ENCODE results near the gene RELT.

Gene RELT

DNA sequence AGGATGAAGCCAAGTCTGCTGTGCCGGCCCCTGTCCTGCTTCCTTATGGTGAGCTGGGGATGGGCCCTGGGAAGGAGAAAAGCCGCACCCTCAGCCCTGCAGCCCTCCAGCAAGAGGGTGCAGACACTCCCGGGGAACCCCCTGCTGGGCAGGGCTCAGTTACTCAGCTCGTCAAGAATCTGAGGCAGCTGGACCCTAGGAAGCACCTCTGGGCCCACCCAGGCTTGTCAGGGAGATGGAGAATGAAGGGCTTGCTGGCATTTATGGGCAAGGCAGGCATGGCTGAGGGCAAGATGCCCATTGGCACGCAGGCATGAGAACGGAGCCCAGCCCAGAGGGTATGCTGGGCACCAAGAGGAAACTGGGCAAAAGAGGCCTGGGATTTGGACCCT is 12.9 kb downstream of the RELT start:
- peaks cover 25% of the 10 kb centered on the region for H3K79me1 ChIP-seq (ENCODE audit: low read depth, low read length)
- no peaks in the 10 kb centered on the region for H3K27me3 ChIP-seq (ENCODE audit: control insufficient read depth in 3 of 3, insufficient read depth in 3 of 3, low read depth in 1 of 3, low read length in 3 of 3)
- peaks cover 17 to 19% of the 10 kb centered on the region in 2 donors for H3K4me1 ChIP-seq (ENCODE audit: control insufficient read depth in 2 of 2, insufficient read depth in 1 of 2, low read depth in 1 of 2, low read length in 2 of 2)
- H3K14ac ChIP-seq (ENCODE audit: low read length): no peak overlapping the region
- no peak overlapping the region for H4K8ac ChIP-seq (ENCODE audit: low read depth, low read length)
- no peak overlapping the region for H3K4me2 ChIP-seq (ENCODE audit: insufficient read depth, low read length, poor library complexity, severe bottlenecking)
- no peak overlapping the region for H2BK12ac ChIP-seq (ENCODE audit: low read length)
- WGBS, 2 donors (ENCODE audit: extremely low coverage in 2 of 2, insufficient read length in 2 of 2, insufficient replicate concordance in 1 of 2): no CpG with 5 or more reads among the region's 6 CpGs
- H2BK120ac ChIP-seq (ENCODE audit: low read depth, low read length): no peak overlapping the region
- H2BK15ac ChIP-seq (ENCODE audit: low read length): no peak overlapping the region
- H2AK5ac ChIP-seq (ENCODE audit: low read depth, low read length): peak overlapping the region; percentile 29
- no peak overlapping the region for H2AFZ ChIP-seq (ENCODE audit: low read length)
- no peaks in the 10 kb centered on the region for H3K9me3 ChIP-seq (replicated peaks in 1 of 2; ENCODE audit: control insufficient read depth in 2 of 2, insufficient read depth in 1 of 2, low read depth in 1 of 2, low read length in 2 of 2)
- no peak overlapping the region for H3K4ac ChIP-seq (ENCODE audit: low read length)
- peak overlapping the region; percentile 36 for H3K18ac ChIP-seq (ENCODE audit: low read length)
- peak overlapping the region; percentile 90 for H3K23ac ChIP-seq (ENCODE audit: low read depth, low read length, poor library complexity)
- H3K9ac ChIP-seq (ENCODE audit: low read depth, low read length, poor library complexity): no peak overlapping the region
- peaks cover 5 to 22% of the 10 kb centered on the region in 2 donors for H3K36me3 ChIP-seq (replicated peaks in 1 of 2; ENCODE audit: control insufficient read depth in 2 of 2, insufficient read depth in 2 of 2, low read length in 2 of 2)
- H2BK5ac ChIP-seq (ENCODE audit: low read length): no peak overlapping the region
- no peak overlapping the region for H4K91ac ChIP-seq (ENCODE audit: low read depth, low read length, poor library complexity)
- no peak overlapping the region for H3K4me3 ChIP-seq (ENCODE audit: low read length in 2 of 2)
- no peak overlapping the region for H3K27ac ChIP-seq (replicated peaks; ENCODE audit: low read length)
- DNase-seq (ENCODE audit: low spot score): no peak

DNA sequence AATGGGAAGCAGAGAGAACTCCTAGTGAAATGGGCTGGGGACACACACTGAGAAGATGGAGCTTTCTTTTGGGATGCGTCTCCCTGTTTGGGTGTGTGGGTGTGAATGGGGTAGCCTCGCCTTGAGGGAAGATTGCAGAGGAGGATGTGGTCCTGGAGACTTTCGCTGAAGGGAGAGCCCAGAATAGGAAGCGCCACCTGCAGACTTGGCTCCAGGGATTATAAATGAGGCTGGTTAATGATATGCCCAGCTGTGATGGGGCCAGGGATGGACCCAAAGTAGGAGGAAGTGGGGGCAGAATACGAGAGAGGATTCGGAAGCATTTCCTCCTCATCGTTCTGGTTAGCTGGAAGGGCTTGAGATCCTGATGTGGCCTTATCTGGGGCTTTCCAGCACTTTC is 13.7 kb downstream of the RELT start:
- Histone ChIP-seq H4K8ac (ENCODE audit: low read depth, low read length) (no peak overlapping the region), H3K36me3 (replicated peaks in 1 of 2; ENCODE audit: control insufficient read depth in 2 of 2, insufficient read depth in 2 of 2, low read length in 2 of 2) (peaks cover 7 to 30% of the 10 kb centered on the region in 2 donors), H2BK15ac (ENCODE audit: low read length) (no peak overlapping the region)

DNA sequence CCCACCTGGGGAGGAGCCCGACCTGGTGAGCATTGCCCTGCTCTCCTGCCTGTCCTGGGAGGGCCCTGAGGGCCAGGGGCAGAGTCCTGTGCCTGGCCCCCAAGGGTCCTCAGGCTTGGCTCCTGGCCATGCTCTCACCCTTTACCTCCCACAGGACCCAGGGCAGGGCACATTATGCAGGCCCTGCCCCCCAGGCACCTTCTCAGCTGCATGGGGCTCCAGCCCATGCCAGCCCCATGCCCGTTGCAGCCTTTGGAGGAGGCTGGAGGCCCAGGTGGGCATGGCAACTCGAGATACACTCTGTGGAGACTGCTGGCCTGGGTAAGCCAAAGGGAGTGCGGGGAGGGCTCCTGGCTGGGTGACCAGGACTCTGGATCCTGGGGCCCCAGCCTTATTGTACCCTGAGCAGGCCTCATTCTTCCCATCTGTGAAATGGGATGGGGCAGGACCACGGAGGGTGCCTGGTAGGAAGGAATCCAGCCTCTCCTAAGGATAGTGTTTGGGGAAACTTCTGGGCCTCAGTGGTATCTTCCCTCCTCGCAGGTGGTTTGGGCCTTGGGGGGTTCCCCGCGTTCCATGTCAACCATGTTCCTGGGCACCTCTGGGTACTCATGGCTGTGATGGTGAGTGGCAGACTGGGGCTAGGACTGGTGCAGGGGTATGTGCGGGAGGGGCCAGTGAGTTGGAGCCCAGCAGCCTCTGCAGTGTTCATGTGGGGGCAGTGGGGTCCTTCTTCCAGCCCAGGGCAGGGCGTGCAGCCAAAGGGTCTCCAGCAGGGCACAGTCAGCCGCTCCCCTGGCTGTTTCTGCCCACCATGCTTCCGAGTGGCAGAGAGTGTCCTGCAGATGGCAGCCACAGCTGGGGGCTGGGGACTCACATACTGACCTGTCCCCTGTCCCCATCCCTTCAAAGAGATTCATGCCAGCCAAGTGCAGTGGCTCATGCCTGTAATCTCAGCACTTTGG is 14.7 kb downstream of the RELT start:
- no peak overlapping the region for H3K9ac ChIP-seq (ENCODE audit: low read depth, low read length, poor library complexity)
- no peak overlapping the region for H2AK5ac ChIP-seq (ENCODE audit: low read depth, low read length)
- H2BK120ac ChIP-seq (ENCODE audit: low read depth, low read length): no peak overlapping the region
- DNase-seq (ENCODE audit: low spot score): no peak
- no peaks in the 10 kb centered on the region for H3K9me3 ChIP-seq (replicated peaks in 1 of 2; ENCODE audit: control insufficient read depth in 2 of 2, insufficient read depth in 1 of 2, low read depth in 1 of 2, low read length in 2 of 2)
- no peak overlapping the region for H3K14ac ChIP-seq (ENCODE audit: low read length)
- H3K4ac ChIP-seq (ENCODE audit: low read length): no peak overlapping the region
- H2BK5ac ChIP-seq (ENCODE audit: low read length): no peak overlapping the region
- no peak overlapping the region for H2AFZ ChIP-seq (ENCODE audit: low read length)
- H2BK12ac ChIP-seq (ENCODE audit: low read length): no peak overlapping the region
- H2BK15ac ChIP-seq (ENCODE audit: low read length): no peak overlapping the region
- no peak overlapping the region for H3K27ac ChIP-seq (replicated peaks; ENCODE audit: low read length)
- H3K4me2 ChIP-seq (ENCODE audit: insufficient read depth, low read length, poor library complexity, severe bottlenecking): no peak overlapping the region
- H3K36me3 ChIP-seq (replicated peaks in 1 of 2; ENCODE audit: control insufficient read depth in 2 of 2, insufficient read depth in 2 of 2, low read length in 2 of 2): peaks cover 9 to 40% of the 10 kb centered on the region in 2 donors
- H3K23ac ChIP-seq (ENCODE audit: low read depth, low read length, poor library complexity): no peak overlapping the region
- H4K8ac ChIP-seq (ENCODE audit: low read depth, low read length): no peak overlapping the region
- H3K79me1 ChIP-seq (ENCODE audit: low read depth, low read length): peaks cover 20% of the 10 kb centered on the region
- no peak overlapping the region for H3K4me3 ChIP-seq (ENCODE audit: low read length in 2 of 2)
- no CpG with 5 or more reads among the region's 12 CpGs for WGBS, 2 donors (ENCODE audit: extremely low coverage in 2 of 2, insufficient read length in 2 of 2, insufficient replicate concordance in 1 of 2)
- no peak overlapping the region for H4K91ac ChIP-seq (ENCODE audit: low read depth, low read length, poor library complexity)
- H3K18ac ChIP-seq (ENCODE audit: low read length): no peak overlapping the region
- H3K4me1 ChIP-seq (ENCODE audit: control insufficient read depth in 2 of 2, insufficient read depth in 1 of 2, low read depth in 1 of 2, low read length in 2 of 2): peaks cover 9 to 16% of the 10 kb centered on the region in 2 donors
- no peaks in the 10 kb centered on the region for H3K27me3 ChIP-seq (ENCODE audit: control insufficient read depth in 3 of 3, insufficient read depth in 3 of 3, low read depth in 1 of 3, low read length in 3 of 3)

More for the DNA sequence above, 13.7 kb downstream of the RELT start:
- Histone ChIP-seq H3K4me3 (ENCODE audit: low read length in 2 of 2) (no peak overlapping the region), H4K91ac (ENCODE audit: low read depth, low read length, poor library complexity) (no peak overlapping the region), H3K4ac (ENCODE audit: low read length) (no peak overlapping the region), H3K9me3 (replicated peaks in 1 of 2; ENCODE audit: control insufficient read depth in 2 of 2, insufficient read depth in 1 of 2, low read depth in 1 of 2, low read length in 2 of 2) (no peaks in the 10 kb centered on the region), H2AFZ (ENCODE audit: low read length) (no peak overlapping the region), H3K9ac (ENCODE audit: low read depth, low read length, poor library complexity) (no peak overlapping the region), H2BK120ac (ENCODE audit: low read depth, low read length) (no peak overlapping the region), H3K27me3 (ENCODE audit: control insufficient read depth in 3 of 3, insufficient read depth in 3 of 3, low read depth in 1 of 3, low read length in 3 of 3) (no peaks in the 10 kb centered on the region), H3K4me2 (ENCODE audit: insufficient read depth, low read length, poor library complexity, severe bottlenecking) (no peak overlapping the region), H3K14ac (ENCODE audit: low read length) (no peak overlapping the region), H3K18ac (ENCODE audit: low read length) (no peak overlapping the region), H3K79me1 (ENCODE audit: low read depth, low read length) (peaks cover 22% of the 10 kb centered on the region), H3K27ac (replicated peaks; ENCODE audit: low read length) (no peak overlapping the region), H2BK5ac (ENCODE audit: low read length) (no peak overlapping the region), H2AK5ac (ENCODE audit: low read depth, low read length) (no peak overlapping the region), H3K4me1 (ENCODE audit: control insufficient read depth in 2 of 2, insufficient read depth in 1 of 2, low read depth in 1 of 2, low read length in 2 of 2) (peaks cover 15 to 19% of the 10 kb centered on the region in 2 donors), H3K23ac (ENCODE audit: low read depth, low read length, poor library complexity) (no peak overlapping the region), H2BK12ac (ENCODE audit: low read length) (no peak overlapping the region)
- no CpG with 5 or more reads among the region's 7 CpGs for WGBS, 2 donors (ENCODE audit: extremely low coverage in 2 of 2, insufficient read length in 2 of 2, insufficient replicate concordance in 1 of 2)
- no peak for DNase-seq (ENCODE audit: low spot score)

DNA sequence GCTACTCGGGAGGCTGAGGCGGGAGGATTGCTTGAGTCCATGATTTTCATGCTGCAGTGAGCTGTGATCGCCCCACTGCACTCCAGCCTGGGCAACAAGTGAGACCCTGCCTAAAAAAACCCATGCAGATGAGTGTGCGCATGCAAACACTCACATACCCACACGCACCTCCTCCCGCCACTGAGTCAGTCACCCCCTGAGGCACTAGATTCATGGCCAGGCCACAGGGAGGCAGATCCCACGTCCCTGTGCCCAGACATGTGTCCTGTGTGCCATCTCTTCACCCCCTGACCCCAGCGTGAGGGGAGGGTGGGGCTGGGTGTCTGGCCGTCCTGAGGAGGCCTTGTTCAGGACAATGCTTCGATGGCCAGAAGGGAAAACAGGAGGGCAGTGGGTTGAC is 15.5 kb downstream of the RELT start:
- H3K27me3 ChIP-seq (ENCODE audit: control insufficient read depth in 3 of 3, insufficient read depth in 3 of 3, low read depth in 1 of 3, low read length in 3 of 3): no peaks in the 10 kb centered on the region
- no peak overlapping the region for H3K9ac ChIP-seq (ENCODE audit: low read depth, low read length, poor library complexity)
- no peak overlapping the region for H4K8ac ChIP-seq (ENCODE audit: low read depth, low read length)
- no peak overlapping the region for H2AFZ ChIP-seq (ENCODE audit: low read length)
- DNase-seq (ENCODE audit: low spot score): no peak
- no peak overlapping the region for H3K4ac ChIP-seq (ENCODE audit: low read length)
- H2BK15ac ChIP-seq (ENCODE audit: low read length): no peak overlapping the region
- H3K9me3 ChIP-seq (replicated peaks in 1 of 2; ENCODE audit: control insufficient read depth in 2 of 2, insufficient read depth in 1 of 2, low read depth in 1 of 2, low read length in 2 of 2): no peaks in the 10 kb centered on the region
- no peak overlapping the region for H3K23ac ChIP-seq (ENCODE audit: low read depth, low read length, poor library complexity)
- H2BK120ac ChIP-seq (ENCODE audit: low read depth, low read length): no peak overlapping the region
- H2BK12ac ChIP-seq (ENCODE audit: low read length): no peak overlapping the region
- H2BK5ac ChIP-seq (ENCODE audit: low read length): peak overlapping the region; percentile 43
- no peak overlapping the region for H3K14ac ChIP-seq (ENCODE audit: low read length)
- no peak overlapping the region for H3K4me3 ChIP-seq (ENCODE audit: low read length in 2 of 2)
- WGBS, 2 donors (ENCODE audit: extremely low coverage in 2 of 2, insufficient read length in 2 of 2, insufficient replicate concordance in 1 of 2): no CpG with 5 or more reads among the region's 10 CpGs
- peaks cover 9 to 47% of the 10 kb centered on the region in 2 donors for H3K36me3 ChIP-seq (replicated peaks in 1 of 2; ENCODE audit: control insufficient read depth in 2 of 2, insufficient read depth in 2 of 2, low read length in 2 of 2)
- no peak overlapping the region for H3K4me2 ChIP-seq (ENCODE audit: insufficient read depth, low read length, poor library complexity, severe bottlenecking)
- H3K18ac ChIP-seq (ENCODE audit: low read length): no peak overlapping the region
- H3K4me1 ChIP-seq (ENCODE audit: control insufficient read depth in 2 of 2, insufficient read depth in 1 of 2, low read depth in 1 of 2, low read length in 2 of 2): peaks cover 7 to 9% of the 10 kb centered on the region in 2 donors
- peak overlapping the region; percentile 63 for H2AK5ac ChIP-seq (ENCODE audit: low read depth, low read length)
- peaks cover 15% of the 10 kb centered on the region for H3K79me1 ChIP-seq (ENCODE audit: low read depth, low read length)
- no peak overlapping the region for H3K27ac ChIP-seq (replicated peaks; ENCODE audit: low read length)
- H4K91ac ChIP-seq (ENCODE audit: low read depth, low read length, poor library complexity): no peak overlapping the region

Data from neuronal stem cell (in vitro differentiated cells).